NCI-H1048 (cell line): ENCODE measurements around the gene SLC29A4.
"Not testable (repeated sequence)": the region's sequence is repeated elsewhere in the genome, so short reads cannot be mapped to it uniquely, and the experiment has no call there.

Experiments used
- DNase-seq: peaks from one replicate; lab custom pipeline; 2025; lab: John Stamatoyannopoulos, UW

Gene SLC29A4, protein sequence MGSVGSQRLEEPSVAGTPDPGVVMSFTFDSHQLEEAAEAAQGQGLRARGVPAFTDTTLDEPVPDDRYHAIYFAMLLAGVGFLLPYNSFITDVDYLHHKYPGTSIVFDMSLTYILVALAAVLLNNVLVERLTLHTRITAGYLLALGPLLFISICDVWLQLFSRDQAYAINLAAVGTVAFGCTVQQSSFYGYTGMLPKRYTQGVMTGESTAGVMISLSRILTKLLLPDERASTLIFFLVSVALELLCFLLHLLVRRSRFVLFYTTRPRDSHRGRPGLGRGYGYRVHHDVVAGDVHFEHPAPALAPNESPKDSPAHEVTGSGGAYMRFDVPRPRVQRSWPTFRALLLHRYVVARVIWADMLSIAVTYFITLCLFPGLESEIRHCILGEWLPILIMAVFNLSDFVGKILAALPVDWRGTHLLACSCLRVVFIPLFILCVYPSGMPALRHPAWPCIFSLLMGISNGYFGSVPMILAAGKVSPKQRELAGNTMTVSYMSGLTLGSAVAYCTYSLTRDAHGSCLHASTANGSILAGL

DNA sequence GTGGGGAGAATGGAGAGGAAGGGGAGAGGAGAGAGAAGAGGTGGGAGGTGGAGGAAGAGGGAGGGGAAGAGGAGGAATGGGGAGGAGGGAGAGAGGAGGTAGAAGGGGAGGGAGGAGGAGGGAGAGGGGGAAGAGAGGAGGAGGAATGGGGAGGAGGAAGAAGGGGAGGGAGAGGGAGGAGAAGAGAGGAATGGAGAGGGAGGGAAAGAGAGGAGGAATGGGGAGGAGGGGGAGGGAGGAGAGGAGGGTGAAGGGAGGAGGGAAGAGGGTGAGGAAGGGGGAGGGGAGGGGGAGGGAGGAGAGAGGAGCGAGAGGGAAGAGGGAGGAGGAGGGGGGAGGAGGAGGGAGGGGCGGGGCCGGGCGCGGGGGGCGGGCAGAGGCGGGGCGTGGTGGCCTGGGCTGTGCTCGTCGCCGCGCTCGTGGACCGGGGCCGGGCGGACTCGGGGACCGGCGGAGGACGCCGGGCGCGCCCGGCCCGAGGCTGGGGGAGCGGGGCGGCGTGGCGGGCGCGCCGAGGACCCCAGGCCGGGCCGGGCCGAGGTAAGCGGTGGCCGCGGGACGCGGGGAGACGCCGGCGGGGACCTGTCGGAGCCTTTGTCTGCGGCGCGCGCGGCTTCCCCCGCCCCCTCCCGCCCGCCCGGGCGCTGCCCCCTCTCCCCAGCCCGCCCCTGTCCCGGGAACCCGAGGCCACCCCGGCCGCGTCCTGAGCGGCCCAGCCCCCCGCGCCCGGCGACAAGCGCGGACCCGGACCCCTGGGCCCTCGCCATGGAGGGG lies at the start of gene SLC29A4:
Gene SLC29A4 (plus strand): TSS at position 401 of the 774 bp plus-strand sequence. CDS start 4,874 bp downstream, outside the sequence.
- DNase-seq: no peak

DNA sequence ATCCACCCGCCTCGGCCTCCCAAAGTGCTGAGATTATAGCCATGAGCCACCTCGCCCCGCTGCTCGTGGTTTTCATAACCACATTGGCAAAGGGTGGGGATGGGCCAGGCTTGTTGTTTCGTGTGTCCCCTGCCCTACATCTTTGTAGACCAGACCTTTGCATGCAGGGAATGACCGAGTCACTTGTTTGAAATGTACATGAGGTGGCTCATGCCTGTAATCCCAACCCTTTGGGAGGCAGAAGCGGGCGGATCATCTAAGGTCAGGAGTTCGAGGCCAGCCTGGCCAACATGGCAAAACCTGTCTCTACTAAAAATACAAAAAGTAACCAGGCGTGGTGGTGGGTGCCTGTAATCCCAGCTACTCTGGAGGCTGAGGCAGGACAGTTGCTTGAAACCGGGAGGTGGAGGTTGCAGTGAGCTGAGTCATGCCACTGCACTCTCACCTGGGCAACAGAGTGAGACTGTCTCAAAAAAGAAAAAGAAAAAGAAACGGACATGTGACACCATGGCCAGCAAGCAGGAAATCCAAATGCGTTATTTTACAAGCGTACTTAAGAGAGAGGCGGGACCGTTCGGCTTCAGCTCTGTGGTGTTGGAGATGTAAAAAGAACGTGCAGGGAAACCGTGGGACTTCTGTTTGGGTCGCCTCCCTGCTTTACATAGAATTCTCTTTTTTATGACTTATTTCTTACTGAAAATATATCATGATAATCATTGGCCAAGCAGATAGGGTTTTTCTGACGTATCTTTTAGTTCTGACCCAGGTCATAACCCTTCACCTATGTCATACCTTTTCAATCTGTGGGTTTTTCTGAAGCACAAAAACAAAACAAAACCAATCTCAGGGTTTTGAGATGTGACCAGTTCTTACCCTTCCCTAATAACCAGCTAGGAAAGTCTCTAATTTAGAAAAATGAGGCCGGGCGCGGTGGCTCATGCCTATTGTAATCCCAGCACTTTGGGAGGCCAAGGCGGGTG lies 47.6 kb upstream of the SLC29A4 start:
- no peak for DNase-seq

DNA sequence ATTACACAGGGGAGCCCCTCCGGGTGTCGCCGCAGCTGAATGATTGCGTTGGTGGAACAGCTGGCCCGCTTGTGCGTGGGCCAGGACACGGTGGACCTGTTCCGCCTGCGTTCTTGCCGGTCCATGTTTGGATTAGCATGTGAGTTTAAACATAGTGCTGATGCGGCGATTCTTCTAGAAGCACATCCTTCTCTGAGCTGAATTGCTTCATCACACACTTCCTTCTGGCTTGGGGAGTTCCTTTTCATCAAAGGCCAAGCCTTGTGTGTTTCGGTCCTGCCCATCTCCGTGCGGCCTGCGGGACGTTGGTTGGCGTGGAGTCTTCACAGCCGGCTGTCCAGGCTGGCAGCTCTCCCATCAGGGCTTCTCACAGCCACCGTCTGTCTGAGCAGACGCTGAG lies 45.5 kb upstream of the SLC29A4 start:
- no peak for DNase-seq

DNA sequence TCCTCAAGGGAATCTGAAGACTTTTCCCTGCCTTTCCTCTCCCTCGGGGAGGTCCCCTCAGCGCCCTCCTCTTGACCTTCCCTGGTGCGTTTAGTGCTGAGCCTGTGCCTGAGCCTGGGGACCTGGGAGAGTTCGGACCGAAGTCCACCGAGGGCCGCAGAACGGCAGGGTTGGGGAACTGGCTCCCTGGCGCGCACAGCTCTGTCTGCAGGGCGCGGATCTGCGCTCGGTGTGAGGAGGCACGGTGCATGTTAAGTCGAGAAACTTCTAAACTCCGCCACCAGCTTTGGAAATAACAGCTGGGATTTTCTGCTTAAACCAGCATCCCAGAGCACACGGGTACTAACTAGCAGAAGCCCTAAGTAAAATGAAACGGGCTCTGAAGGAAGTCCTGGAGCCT lies 44.2 kb upstream of the SLC29A4 start:
- DNase-seq: no peak

DNA sequence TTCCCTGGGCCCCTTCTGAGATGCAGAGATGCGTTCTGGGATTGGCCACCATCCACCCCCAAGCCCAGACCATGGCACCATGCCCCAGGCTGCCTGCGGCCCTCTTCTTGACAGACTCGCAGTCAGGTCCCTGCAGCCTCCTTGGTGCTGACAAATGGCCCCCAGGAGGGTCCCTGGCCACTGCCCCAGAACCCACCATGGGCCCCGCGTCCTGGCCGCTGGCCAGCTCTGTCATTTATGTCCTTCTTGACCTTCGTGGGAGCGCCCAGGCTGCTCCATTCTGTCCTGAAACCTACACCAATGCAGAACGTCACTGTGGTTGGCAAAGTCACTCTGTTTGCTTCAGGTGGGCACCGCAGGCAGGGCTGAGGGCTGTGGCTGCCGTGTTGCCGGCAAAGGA lies 39.5 kb upstream of the SLC29A4 start:
- no peak for DNase-seq

DNA sequence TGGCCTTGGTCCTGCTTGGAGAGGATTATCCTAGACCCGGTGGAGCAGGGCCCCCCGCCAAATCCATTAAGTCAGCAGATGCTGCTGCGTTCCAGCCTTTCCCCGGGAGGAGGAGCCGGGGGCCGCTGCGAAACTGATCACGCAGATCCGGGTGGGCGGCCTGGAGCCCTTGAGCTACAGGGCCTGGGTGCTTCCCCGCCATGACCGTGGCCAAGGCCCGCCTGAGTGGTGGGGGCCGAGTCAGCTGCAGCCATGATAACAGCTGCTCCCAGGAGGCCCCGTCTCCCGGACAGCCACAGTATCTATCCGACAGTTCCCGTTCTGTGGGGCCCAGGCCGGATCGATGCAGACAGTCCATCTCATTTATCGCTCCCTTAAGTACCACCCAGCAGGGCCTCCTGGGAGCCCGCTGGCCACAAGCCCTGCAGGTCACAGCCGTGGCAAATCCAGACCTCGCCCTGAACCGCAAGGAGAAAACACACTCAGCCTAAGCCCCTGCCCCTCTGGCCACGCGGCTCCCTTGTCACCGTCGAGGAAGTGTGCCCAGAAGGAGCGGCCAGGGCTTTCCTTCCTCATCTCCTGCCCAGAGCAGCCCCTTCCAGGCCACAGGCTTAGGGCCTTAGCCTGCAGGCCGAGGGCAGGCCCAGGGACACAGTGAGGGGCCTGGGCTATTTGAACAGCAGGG lies 34.4 kb upstream of the SLC29A4 start:
- no peak for DNase-seq

DNA sequence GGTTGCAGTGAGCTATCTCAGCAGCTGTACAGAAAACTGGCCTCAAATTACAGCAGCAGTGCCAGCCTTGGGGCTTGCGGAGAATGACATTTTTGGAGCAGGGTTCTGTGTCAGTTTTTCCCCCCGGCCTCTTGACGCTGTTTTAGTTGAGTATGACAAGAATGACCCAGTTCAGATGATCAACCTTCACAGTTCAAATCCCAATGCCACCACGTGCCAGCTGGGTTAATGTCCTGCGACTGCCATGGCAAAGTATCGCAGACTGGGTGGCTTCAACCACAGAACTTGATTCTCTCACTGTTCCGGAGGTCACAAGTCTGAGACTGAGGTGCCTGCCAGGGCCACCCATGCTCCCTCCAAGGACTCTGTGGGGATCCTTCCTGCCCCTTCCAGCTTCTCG lies 32.0 kb upstream of the SLC29A4 start:
- DNase-seq: not testable (repeated sequence)

DNA sequence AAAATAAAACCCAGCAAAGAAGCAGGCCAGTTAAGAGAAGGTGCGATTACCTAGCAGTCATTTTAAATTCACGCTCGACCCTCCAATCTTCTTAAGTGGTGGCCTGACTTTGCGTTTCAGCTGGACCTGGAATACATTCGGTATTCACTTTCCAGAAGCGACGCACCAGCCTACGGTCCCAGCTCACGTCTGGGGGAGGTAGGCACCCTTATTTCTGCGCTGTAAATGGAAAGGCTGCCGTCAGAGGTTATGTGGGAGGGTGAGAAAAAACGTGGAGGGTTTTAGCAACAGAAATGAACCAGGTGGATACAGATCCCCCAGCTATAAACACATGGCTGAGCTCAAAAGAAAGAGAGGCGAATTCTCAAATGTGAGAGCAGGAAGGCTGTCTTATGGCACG lies 29.2 kb upstream of the SLC29A4 start:
- not testable (repeated sequence) for DNase-seq

DNA sequence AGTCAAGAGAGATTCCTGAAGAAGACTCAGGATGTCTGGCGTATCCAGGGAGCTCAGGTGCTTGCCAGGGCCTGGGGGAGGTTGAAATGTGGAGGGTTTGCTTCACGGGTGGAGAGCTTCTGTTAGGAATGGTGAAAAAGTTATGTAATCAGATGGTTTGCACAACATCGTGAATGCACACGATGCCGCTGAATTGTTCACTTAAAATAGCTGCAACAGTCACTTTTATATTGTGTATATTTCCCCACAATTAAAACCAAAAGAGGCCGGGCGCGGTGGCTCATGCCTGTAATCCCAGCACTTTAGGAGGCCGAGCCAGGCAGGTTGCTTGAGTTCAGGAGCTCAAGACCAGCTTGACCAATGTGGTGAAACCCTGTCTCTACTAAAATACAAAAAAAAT lies 28.4 kb upstream of the SLC29A4 start:
- not testable (repeated sequence) for DNase-seq

DNA sequence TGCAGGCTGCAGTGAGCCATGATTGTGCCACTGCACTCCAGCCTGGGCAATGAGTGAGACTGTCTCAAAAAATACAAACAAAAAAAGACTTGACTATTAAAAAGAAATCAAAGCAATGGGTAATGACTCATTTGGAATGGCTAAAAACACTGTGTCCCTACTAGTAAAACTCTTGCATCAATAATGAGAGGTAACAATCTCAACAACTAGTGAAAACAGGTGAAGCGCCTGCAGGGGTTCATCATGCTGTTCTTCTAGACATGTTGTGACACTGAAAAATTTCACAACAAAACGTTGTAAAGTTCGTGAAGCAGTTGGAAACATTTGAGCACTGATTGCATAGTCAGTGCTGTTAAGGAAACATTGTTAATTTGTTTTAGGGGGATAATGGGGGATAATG lies 26.9 kb upstream of the SLC29A4 start:
- no peak for DNase-seq

DNA sequence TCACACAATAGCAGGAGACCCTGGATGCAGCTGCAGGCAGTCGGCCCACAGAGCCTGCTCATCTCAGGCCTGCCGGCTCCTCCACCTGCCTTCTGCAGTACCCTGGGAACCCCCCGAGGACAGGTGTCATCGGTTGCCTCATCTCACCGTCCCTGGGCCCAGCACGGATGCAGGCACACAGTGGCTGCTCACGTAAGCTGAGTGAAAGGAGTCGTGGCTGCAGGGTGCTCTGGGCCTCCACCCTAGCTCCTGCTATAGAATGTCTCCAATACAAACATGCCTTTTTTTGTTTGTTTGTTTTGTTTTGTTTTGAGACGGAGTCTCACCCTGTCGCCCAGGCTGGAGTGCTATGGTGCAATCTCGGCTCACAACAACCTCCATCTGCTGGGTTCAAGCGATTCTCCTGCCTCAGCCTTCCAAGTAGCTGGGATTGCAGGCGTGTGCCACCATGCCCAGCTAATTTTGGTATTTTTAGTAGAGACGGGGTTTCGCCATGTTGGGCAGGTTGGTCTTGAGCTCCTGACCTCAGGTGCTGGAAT lies 22.1 kb upstream of the SLC29A4 start:
- not testable (repeated sequence) for DNase-seq

DNA sequence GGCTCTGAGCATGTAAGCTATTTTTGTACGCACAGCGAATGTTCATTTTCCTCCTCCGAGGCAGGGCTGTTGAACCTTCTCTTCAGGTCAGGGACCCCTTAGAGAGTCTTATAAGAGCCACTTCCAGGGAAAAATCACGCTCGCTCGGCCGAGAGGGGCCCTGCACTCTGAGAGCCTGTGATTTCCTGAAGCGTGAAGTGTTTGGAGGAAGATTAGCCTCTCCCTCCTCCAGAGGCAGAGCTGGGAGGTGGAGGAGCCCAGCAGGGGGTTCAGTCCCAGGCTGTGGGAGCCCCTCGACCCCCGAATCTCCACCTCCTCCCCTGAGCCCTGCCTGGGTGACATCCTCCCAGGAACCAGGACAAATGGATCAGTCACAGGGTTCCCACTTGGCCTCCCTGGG lies 19.7 kb upstream of the SLC29A4 start:
- DNase-seq: not testable (repeated sequence)

DNA sequence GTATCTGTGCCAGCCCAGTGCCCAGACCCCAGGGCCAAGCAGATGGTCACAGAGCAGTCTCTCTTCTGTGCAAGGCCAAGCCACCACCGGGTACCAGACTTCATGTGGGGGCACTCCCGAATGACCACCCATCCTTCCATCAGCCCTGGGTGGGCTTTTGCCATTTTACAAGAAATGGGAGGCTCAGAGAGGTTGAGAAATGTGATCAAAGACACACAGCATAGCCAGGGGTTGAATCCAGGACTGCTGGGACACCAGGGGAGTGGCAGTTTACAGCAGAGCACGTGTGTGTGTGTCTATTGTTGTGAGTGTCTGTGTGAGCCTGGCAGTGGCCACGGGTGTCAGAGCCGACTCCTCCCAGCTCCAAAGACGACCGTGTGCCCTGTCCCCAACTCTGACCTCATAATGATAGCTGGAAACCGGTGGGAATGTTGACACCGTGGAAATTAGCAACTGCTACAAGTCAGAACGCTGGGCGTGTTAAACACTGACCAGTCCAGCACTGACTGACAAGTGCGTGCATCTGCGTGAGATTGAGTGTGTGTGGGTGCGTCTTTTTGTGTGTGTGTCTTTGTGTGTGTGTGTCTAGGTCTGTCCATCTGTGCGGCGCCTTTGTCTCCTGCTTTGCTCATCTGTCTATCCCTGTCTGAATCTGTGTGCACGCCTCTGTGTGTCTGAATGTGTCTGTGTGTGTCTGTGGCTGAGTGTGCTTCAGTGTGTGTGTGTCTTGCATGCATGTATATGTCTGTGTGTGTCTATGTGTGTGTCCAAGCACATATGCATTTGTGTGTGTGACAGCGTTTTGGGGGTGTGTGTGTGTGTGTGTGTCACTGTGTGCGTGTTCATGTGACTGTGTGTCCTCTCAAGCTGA lies 17.2 kb upstream of the SLC29A4 start:
- no peak for DNase-seq

DNA sequence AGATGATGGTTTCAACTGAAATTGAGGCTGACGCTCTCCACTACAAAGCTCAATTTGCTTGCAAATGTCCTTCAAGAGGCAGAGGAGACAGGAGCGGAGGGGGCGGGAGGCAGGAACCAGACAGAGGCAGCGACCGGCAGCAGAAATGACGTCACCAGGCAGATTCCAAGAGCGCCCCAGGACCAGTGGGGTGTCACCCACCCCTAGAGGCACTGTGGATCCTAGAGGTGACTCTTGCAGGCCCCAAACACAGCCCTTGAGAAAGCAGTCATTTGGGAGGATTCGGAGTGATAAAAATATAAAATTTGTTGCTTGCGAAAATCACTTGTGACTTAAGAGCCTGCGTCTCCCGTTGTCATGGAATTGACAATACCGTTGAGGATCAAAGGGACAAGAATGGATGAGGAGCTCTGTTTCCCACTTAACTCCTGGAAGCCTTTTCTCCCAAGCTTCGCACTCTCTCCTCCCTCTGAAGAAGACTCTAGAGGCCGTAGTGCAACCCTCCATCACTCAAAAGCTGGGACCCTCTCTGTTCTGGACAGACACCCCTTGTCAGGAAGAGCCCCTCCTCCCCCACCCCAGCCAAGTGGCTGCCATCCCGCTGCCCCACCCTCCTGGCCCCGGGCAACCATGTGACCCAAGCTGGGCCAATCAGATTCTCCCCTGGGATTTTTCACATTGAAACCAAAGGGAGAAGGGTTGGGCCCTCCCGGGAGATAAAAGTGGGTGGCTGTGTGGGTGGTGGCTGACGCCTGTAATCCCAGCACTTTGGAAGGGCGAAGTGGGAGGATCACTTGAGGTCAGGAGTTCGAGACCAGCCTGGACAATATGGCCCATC lies 16.3 kb upstream of the SLC29A4 start:
- DNase-seq: no peak

DNA sequence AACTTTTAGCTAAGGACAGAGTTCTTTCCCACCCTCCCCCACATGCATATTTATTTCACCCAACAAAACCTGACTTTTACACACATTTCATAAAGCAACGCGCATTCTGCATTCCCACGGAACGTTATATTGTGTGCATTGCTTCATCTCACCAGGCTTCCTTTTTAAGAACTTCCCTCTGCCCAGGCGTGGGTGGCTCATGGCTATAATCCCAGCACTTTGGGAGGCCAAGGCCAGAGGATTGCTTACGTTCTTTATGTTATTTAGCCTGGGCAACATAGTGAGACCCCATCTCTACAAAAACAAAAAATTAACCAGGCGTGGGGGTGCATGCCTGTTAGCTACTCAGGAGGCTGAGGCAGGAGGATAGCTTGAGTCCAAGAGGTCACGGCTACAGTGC lies 14.9 kb upstream of the SLC29A4 start:
- not testable (repeated sequence) for DNase-seq

DNA sequence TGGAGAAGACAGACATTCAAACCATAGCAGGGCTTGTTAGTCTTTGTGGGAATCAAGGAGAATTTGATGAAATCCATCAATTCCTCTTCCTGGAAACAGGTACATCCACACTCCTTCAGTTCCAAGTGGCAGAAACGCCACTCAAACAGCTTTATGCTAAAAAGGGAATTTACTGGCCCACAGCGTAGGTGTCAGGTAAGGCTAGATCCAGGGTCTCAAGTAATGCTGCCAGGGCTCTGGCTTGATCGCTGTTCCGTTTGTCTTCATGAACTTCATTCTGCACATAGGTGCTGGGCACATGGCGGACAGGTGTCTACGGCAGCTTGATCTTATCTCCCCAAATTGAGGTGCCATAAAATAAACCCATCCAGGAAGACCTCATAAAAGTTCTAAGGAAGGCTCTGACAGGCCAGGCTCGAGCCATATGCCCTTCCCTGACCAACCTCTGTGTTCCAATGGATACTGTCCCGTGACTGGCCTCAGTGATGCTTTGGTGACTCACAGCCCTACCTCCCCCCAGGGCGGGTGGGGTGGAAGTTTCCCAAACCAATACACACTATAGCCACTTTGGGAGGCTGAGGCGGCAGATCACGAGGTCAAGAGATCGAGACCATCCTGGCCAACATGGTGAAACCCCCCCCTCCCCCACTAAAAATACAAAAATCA lies 12.6 kb upstream of the SLC29A4 start:
- not testable (repeated sequence) for DNase-seq

DNA sequence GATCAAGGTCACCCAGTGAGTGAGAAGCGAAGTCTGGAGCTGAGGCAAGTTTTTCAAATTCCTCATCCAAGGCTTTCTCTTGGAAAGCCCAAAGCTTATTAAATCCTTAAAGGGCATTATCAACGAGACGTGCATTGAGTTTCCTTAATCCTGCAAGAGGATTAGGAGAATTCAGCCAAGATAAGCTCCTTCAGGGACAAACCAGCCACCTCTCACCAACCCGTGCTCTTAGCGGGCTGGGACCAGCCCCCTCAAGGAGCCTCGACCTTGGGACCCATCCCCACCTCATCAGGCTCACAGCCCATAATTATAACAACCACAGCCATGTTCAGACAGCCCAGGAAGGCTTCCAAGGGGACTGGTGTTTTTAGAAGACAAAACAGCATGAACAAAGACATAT lies 12.0 kb upstream of the SLC29A4 start:
- DNase-seq: no peak

DNA sequence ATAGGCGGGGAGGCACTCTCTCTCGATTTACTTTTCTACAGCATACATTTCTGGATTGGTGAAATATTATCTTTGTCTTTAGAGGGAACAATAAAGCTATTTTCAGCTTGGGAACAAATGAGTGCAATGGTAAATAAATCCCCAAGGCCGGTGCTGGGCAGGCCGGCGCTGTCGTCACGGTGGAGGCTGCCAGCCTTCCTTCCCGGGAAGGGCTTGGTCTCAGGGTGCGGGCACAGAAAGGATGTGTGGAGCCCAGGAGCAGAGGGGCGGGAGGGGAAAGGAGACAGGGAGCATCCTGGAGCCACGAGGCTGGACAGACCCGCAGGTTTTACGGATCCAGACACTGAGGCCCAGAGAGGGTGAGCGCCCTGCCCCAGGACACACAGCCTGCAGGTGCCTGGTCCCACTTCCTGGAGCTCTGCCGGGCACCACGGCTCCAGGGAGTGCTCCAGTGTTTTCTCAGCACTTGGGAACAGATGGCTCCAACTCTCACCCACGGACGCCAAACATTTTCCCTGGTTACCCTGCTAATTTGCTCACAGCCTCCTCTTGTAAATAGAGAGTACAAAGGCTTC lies 8.8 kb upstream of the SLC29A4 start:
- not testable (repeated sequence) for DNase-seq
